IMR-90 (cell line): ENCODE measurements around the gene NCR2.

Experiments used
- CEBPB ChIP-seq: IDR thresholded peaks from 2 replicates; pipeline ENCODE4 v1.6.1; 2012; ENCODE audit warnings: low read depth, low read length, improper control_type of control experiment
- CHD1 ChIP-seq: IDR thresholded peaks from 2 replicates; pipeline ENCODE4 v1.6.1; 2012; ENCODE audit warnings: low read depth, low read length, improper control_type of control experiment
- CTCF ChIP-seq: conservative IDR thresholded peaks from 2 replicates; pipeline ENCODE4 v1.5.1; 2012; ENCODE audit warnings: mild to moderate bottlenecking, low read depth, low read length, improper control_type of control experiment
- MAFK ChIP-seq: IDR thresholded peaks from 2 replicates; pipeline ENCODE4 v1.6.1; 2012; ENCODE audit warnings: low read depth, low read length, improper control_type of control experiment
- MAZ ChIP-seq: IDR thresholded peaks from 2 replicates; pipeline ENCODE4 v1.6.1; 2012; ENCODE audit warnings: low read depth, mild to moderate bottlenecking, low read length, improper control_type of control experiment, moderate library complexity, borderline replicate concordance
- NFE2L2 ChIP-seq: fragments of 150-350 bp; IDR thresholded peaks from 2 replicates; pipeline ENCODE4 v1.6.1; 2016; ENCODE audit warnings: low read depth, mild to moderate bottlenecking, low read length
- POLR2A ChIP-seq: IDR thresholded peaks from 2 replicates; pipeline ENCODE4 v1.6.1; 2012; ENCODE audit warnings: mild to moderate bottlenecking, low read depth, low read length
- RAD21 ChIP-seq: IDR thresholded peaks from 2 replicates; pipeline ENCODE4 v1.6.1; 2012; ENCODE audit warnings: low read length, improper control_type of control experiment
- RFX5 ChIP-seq: IDR thresholded peaks from 2 replicates; pipeline ENCODE4 v1.8.0; 2012; ENCODE audit warnings: low read depth, mild to moderate bottlenecking, low read length, moderate library complexity
- SMC3 ChIP-seq: fragments of 150-350 bp; IDR thresholded peaks from 2 replicates; pipeline ENCODE4 v1.6.1; 2016; ENCODE audit warnings: low read depth, mild to moderate bottlenecking, antibody characterized with exemption, low read length, moderate library complexity

GRCh38 chr6:41337709-41338108 is 2.3 kb downstream of the NCR2 start:
- TF ChIP-seq SMC3 (no peak), POLR2A (no peak), RFX5 (no peak), CTCF (no peak), MAZ (no peak), CHD1 (no peak), CEBPB (no peak), NFE2L2 (no peak), MAFK (no peak), RAD21 (no peak)
